Ovary (tissue), 9 donors: ENCODE measurements around the gene MYOF. TPM values are rescaled to one million over a fixed set of nuclear protein-coding genes. Genes with fewer than 3 reads are reported as not detected.
A peak's percentile ranks its signal among the peaks of the same experiment; 100 is the strongest.

ENCODE experiments used
- DNase-seq, 5 donors: peaks; one replicate each; pipeline ENCODE4 v3.0.0-alpha.2; 2019 to 2020
- H3K27ac ChIP-seq, 2 donors: fragments of 200-600 bp; one replicate each; pipeline versions ENCODE4 v1.5.1 to v1.8.0; 2019 to 2022
- H3K27me3 ChIP-seq: fragments of 200-600 bp; one replicate; pipeline ENCODE4 v1.8.0; 2022
- H3K36me3 ChIP-seq: fragments of 200-600 bp; sonication (generic); one replicate; pipeline ENCODE4 v1.5.1; 2019
- H3K4me1 ChIP-seq: one replicate; pipeline ENCODE4 v1.8.1; 2013; ENCODE audit warnings: mild to moderate bottlenecking, moderate library complexity; ENCODE audit not compliant: insufficient read depth
- H3K4me3 ChIP-seq: fragments of 200-600 bp; sonication (generic); one replicate; pipeline ENCODE4 v1.5.1; 2017
- H3K9me3 ChIP-seq, 2 donors: fragments of 200-600 bp in 1 of 2; sonication (generic) in 1 of 2; one replicate each; pipeline versions ENCODE4 v1.5.1 to v1.8.1; 2013 to 2019; ENCODE audit warnings: mild to moderate bottlenecking in 1 of 2, moderate library complexity in 1 of 2
- EP300 ChIP-seq: sonication (generic); formaldehyde crosslinking; IDR thresholded peaks from one replicate; pipeline ENCODE4 v1.6.1; 2017; ENCODE audit warnings: antibody characterized with exemption
- POLR2A ChIP-seq: fragments of 450-650 bp; IDR thresholded peaks from one replicate; pipeline ENCODE4 v1.6.1; 2017; ENCODE audit warnings: antibody characterized with exemption, mild to moderate bottlenecking, moderate library complexity
- WGBS, 3 donors: extraction: QIAGEN DNeasy Blood & Tissue Kit in 1 of 3; methylation state at CpG; one replicate each; pipeline versions ENCODE4 v1.1.5 to v1.1.7; 2013 to 2017; 5-methylcytosine and 5-hydroxymethylcytosine counted together
- intact Hi-C, 4 donors: fragments of 100-400 bp; cut with DNase I; formaldehyde crosslinking; loops; one replicate each; pipeline versions ENCODE4 v1.11.0 to v1.15.1; 2022 to 2023
- polyA plus RNA-seq, 2 donors: library from polyadenylated mRNA; stranded (reverse); fragments of 200-250 nt in 1 of 2; fragments of 350-450 nt in 1 of 2; fragmentation: Illumina TruSeq in 1 of 2; extraction: RNeasy Lipid Tissue Mini Kit (QIAGEN cat#74804) in 1 of 2; gene quantifications; one replicate each; pipeline ENCODE4 v1.2.3, GENCODE V29; 2013 to 2014
- total RNA-seq, 7 donors: library from RNA; depleted of rRNA in 2 of 7; stranded (reverse); fragments of >200 nt in 2 of 7; fragmentation: NEBNext Ultra II Directional in 3 of 7; extraction: Animal tissue kit (Norgen Biotek cat#: 25700) in 3 of 7; gene quantifications; one replicate each; pipeline versions ENCODE4 v1.1.0 to v1.2.4, GENCODE V29; 2016 to 2023
- TF ChIP-seq, protein P1 (sequence below), 3 donors: fragments of 450-650 bp in 2 of 3; fragments of 200-600 bp in 1 of 3; IDR thresholded peaks; one replicate each; pipeline versions ENCODE4 v1.5.1 to v1.8.0; 2016 to 2022; ENCODE audit warnings: antibody characterized with exemption in 3 of 3, mild to moderate bottlenecking in 1 of 3
- donor health status: DM: no; HTN: no; CAD: no; lungs with moderate emphysema.
- donor health status: DM: no; HTN: no; CAD: no.
- donor health status: Bipolar disorder and iron deficiency.
- donor health status: DM: yes; HTN: yes; CAD: no.
- donor health status: DM: no; HTN: no; CAD: no.
- donor health status: DM: yes; HTN: yes; CAD: no.

Gene MYOF
- total and polyA plus RNA-seq, 9 donors: 7.9 to 89.0 (median 45.7) TPM

DNA sequence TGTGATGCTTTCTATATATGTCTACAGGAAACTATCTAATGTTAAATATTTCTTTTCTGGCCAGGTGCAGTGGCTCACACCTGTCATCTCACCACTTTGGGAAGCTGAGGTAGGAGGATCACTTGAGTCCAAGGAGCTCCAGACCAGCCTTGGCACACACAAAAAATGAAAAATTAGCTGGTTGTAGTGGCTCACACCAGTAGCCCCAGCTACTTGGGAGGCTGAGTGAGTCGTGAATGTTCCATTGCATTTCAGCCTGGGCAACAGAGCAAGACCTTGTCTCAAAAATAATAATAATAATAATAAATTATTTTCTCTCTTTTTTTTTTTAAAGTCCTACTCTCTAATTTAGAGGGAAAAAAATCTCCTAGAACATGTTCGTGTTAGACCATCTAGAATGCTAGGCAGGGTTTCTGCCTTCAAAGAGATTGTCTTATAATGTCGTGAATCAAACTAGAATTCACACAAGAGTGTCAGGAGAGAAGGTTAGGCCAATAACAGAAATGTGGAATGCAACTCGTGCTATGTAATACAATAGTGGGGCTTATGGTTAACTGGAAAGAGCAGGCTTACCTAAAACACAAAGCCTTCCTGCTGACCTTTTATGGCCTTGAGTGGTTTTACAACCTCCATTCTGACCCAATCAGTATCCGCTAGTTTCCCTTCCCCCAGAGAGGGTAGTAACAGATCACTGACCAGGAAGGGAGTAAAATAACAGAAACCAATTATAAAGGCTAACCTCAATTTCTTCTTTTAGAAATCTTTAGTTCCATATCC lies 46.3 kb downstream of the MYOF start:
- intact Hi-C loops: loop anchor here in 3 of 4 donors (5.0 to 10.0 kb wide), 3 partner anchors 46 to 59 kb away; partner anchors contain the start of gene MYOF (in 2 of the 3)
- H3K4me1 ChIP-seq: peaks cover 20% of the 10 kb centered on the region

DNA sequence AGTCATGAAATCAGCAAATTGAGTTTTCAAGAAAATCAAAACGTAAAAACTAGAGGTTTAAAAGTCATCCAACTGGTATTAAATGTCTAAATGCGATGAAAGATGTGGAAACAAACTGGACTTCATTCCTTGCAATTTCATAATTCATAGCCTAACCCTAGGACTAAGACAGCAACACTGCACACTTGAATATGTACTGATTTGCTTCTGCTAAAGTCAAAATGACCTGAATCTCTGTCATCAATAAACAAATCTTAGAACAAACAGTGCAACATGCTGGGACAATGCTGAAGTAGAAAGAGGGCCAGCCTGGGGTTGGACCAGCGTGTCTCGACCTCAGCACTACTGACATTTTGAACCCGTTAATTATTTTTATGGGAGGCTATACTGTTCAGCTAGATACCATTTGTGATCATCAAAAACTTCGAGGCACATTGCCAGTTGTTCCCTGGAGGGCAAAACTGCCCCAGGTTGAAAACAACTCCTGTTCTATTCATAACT lies 47.1 kb downstream of the MYOF start:
- H3K27ac ChIP-seq: peak overlapping the region in 1 of 2 donors; percentile 98
- no peaks in the 10 kb centered on the region for H3K36me3 ChIP-seq
- intact Hi-C loops: loop anchor here in 3 of 4 donors (5.0 to 10.0 kb wide), 3 partner anchors 47 to 58 kb away; partner anchors contain the start of gene MYOF (in 2 of the 3)
- TF ChIP-seq EP300 (no peak), POLR2A (no peak)
- TF ChIP-seq, protein P1, sequence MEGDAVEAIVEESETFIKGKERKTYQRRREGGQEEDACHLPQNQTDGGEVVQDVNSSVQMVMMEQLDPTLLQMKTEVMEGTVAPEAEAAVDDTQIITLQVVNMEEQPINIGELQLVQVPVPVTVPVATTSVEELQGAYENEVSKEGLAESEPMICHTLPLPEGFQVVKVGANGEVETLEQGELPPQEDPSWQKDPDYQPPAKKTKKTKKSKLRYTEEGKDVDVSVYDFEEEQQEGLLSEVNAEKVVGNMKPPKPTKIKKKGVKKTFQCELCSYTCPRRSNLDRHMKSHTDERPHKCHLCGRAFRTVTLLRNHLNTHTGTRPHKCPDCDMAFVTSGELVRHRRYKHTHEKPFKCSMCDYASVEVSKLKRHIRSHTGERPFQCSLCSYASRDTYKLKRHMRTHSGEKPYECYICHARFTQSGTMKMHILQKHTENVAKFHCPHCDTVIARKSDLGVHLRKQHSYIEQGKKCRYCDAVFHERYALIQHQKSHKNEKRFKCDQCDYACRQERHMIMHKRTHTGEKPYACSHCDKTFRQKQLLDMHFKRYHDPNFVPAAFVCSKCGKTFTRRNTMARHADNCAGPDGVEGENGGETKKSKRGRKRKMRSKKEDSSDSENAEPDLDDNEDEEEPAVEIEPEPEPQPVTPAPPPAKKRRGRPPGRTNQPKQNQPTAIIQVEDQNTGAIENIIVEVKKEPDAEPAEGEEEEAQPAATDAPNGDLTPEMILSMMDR (IDR thresholded peaks at IDR 0.05): no peak
- no peaks in the 10 kb centered on the region for H3K9me3 ChIP-seq
- H3K4me1 ChIP-seq: peaks cover 20% of the 10 kb centered on the region
- no peak overlapping the region for H3K4me3 ChIP-seq
- DNase-seq: no peak
- no peaks in the 10 kb centered on the region for H3K27me3 ChIP-seq
- 62 to 77% (median 77%) methylated on average over 6 of the region's 6 CpGs for WGBS, 3 donors

More for the DNA sequence above, 46.3 kb downstream of the MYOF start:
- no peak for DNase-seq
- peak overlapping the region; percentile 98 to 100 for H3K27ac ChIP-seq
- WGBS, 3 donors: 32 to 54% (median 34%) methylated on average over 5 of the region's 5 CpGs
- H3K36me3 ChIP-seq: no peaks in the 10 kb centered on the region
- no peaks in the 10 kb centered on the region for H3K27me3 ChIP-seq
- H3K9me3 ChIP-seq: no peaks in the 10 kb centered on the region
- no peak overlapping the region for H3K4me3 ChIP-seq
- TF ChIP-seq, protein P1 (IDR thresholded peaks at IDR 0.05): no peak
- TF ChIP-seq POLR2A (no peak), EP300 (no peak)

DNA sequence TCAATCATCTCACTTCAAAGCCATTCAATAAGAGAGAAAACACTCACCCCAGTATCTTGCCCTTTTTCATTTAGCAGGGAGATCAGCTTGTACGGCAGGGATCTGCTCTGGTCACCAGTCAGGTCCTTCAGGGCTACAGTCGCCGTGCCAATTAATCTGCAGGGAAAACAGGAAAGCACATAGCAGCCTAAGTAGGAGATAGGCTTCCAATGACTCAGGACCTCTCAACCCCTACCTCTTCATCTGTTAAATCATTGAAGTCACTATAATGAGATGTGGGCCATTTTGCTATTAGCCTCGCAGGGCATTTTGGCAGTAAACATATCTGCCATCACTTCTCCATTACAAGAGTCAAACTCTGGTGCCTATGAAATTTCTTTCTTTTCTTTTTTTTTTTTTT lies 50.8 kb downstream of the MYOF start:
- Histone ChIP-seq H3K27me3 (no peaks in the 10 kb centered on the region), H3K4me3 (no peak overlapping the region), H3K36me3 (no peaks in the 10 kb centered on the region), H3K4me1 (peaks cover 11% of the 10 kb centered on the region), H3K9me3 (no peaks in the 10 kb centered on the region), H3K27ac (no peak overlapping the region)
- DNase-seq: no peak
- intact Hi-C loops: loop anchor here in 1 of 4 donors (10.0 kb wide), 1 partner anchor 53 kb away; the partner anchor contains the start of gene MYOF
- 97 to 98% (median 98%) methylated on average over 4 of the region's 4 CpGs for WGBS, 3 donors
- no peak for TF ChIP-seq EP300
- TF ChIP-seq, protein P1 (IDR thresholded peaks at IDR 0.05): no peak
- TF ChIP-seq POLR2A: no peak

DNA sequence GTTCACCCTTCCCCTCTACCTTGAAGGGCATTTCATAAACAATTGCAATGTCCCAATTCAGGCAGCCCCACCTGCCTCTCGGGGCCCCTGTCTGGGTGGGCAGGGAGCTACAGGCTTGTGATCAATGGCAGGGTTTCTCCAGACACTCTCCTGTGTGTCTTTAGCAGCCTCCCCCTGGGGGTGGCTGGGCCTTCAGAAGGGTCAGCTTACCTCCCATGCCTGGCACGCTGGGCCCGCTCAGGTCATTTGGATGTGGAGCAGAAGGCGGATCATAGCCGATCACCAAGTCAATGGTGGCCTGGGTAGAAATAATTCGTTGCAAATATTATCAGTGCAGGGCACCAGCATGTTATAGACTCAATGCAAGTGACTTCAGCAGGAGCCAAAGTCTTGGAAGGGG lies 56.3 kb downstream of the MYOF start:
- Histone ChIP-seq H3K4me3 (no peak overlapping the region), H3K9me3 (no peaks in the 10 kb centered on the region), H3K36me3 (no peaks in the 10 kb centered on the region), H3K27ac (no peak overlapping the region), H3K27me3 (no peaks in the 10 kb centered on the region), H3K4me1 (peaks cover 7% of the 10 kb centered on the region)
- intact Hi-C loops: loop anchor here in 1 of 4 donors (5.0 kb wide), 1 partner anchor 44 kb away; no protein-coding TSS in a partner anchor
- DNase-seq: no peak
- TF ChIP-seq POLR2A: no peak
- TF ChIP-seq, protein P1 (IDR thresholded peaks at IDR 0.05): no peak
- no peak for TF ChIP-seq EP300
- 91 to 93% (median 93%) methylated on average over 6 of the region's 6 CpGs for WGBS, 3 donors
